ENCODE measurements around the gene POU2AF3. TPM values are rescaled to one million over a fixed set of nuclear protein-coding genes. Genes with fewer than 3 reads are reported as not detected.
"Not testable (repeated sequence)": the region's sequence is repeated elsewhere in the genome, so short reads cannot be mapped to it uniquely, and the experiment has no call there.

Gene POU2AF3
- polyA plus RNA-seq, 1 of the 3 experiments (the other 2 are of a cell fraction): 0.07 TPM

DNA sequence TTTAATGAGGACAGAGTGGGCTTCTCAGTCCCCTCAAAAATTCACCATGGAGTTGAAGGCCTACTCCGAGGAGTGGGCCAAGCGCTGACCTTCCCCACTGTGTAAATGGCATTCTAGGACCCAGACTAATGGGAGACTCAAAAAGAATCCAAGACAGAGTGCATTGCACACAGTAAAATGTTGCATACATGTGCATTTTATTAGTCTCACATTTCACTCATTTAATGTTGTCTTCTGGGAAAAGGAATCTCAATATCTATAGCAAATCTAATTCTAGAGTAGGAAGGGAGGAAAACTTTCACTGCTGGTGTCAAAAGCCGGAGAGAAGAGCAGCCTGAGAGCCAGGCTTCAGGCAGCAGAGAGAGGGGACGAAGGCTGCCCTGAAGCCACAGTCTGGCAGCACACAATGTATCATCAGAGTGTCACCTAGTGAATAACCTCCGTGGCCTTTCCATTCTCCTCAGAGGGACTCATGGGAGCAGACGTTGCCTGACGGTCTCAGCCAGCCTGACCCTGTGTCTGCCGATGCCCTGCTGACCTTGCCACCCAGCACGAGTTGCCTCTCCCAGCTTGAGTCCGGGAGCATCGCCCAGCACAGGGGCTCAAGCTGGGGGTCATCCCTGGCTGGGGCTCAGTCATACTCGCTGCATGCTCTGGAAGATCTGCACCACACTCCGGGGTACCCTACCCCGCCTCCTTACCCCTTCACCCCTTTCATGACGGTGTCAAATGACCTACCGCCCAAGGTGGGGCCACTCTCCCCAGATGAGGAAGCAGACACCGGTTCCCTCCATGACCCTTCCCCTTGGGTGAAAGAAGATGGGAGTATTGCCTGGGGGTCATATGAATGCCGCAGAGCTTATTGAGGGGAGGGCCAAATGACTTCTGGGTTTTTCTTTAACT lies 12.9 kb upstream of the POU2AF3 start:
- Histone ChIP-seq H3K27me3 (ENCODE audit: insufficient read depth) (no peaks in the 10 kb centered on the region), H3K9me2 (no peaks in the 10 kb centered on the region), H3K9ac (no peak overlapping the region), H3F3A (replicated peaks; ENCODE audit: insufficient read depth) (no peaks in the 10 kb centered on the region), H3K4me2 (no peak overlapping the region), H3K9me3 (no peaks in the 10 kb centered on the region), H3K79me2 (ENCODE audit: insufficient read depth) (no peaks in the 10 kb centered on the region), H2AFZ (ENCODE audit: low read depth) (no peak overlapping the region), H3K4me1 (ENCODE audit: control insufficient read depth in 1 of 2, insufficient read depth in 2 of 2, low read depth in 1 of 2, low read length in 1 of 2) (peaks cover 0 to 17% of the 10 kb centered on the region in 2 experiments; a peak in 1 of 4 replicates), H4K20me1 (ENCODE audit: insufficient read depth) (no peaks in the 10 kb centered on the region), H3K36me3 (replicated peaks in 1 of 2; ENCODE audit: control insufficient read depth in 1 of 2, insufficient read depth in 2 of 2, low read length in 1 of 2) (no peaks in the 10 kb centered on the region), H3K4me3 (ENCODE audit: low read depth in 2 of 2, low read length in 1 of 2) (no peak overlapping the region), H3K27ac (ENCODE audit: low read depth in 2 of 2, low read length in 1 of 2) (no peak overlapping the region)
- no peak for DNase-seq
- TF ChIP-seq, protein P1, sequence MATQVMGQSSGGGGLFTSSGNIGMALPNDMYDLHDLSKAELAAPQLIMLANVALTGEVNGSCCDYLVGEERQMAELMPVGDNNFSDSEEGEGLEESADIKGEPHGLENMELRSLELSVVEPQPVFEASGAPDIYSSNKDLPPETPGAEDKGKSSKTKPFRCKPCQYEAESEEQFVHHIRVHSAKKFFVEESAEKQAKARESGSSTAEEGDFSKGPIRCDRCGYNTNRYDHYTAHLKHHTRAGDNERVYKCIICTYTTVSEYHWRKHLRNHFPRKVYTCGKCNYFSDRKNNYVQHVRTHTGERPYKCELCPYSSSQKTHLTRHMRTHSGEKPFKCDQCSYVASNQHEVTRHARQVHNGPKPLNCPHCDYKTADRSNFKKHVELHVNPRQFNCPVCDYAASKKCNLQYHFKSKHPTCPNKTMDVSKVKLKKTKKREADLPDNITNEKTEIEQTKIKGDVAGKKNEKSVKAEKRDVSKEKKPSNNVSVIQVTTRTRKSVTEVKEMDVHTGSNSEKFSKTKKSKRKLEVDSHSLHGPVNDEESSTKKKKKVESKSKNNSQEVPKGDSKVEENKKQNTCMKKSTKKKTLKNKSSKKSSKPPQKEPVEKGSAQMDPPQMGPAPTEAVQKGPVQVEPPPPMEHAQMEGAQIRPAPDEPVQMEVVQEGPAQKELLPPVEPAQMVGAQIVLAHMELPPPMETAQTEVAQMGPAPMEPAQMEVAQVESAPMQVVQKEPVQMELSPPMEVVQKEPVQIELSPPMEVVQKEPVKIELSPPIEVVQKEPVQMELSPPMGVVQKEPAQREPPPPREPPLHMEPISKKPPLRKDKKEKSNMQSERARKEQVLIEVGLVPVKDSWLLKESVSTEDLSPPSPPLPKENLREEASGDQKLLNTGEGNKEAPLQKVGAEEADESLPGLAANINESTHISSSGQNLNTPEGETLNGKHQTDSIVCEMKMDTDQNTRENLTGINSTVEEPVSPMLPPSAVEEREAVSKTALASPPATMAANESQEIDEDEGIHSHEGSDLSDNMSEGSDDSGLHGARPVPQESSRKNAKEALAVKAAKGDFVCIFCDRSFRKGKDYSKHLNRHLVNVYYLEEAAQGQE (IDR thresholded peaks at IDR 0.05; ENCODE audit: low read depth, low read length): no peak
- no peak for TF ChIP-seq FOXM1 (IDR thresholded peaks at IDR 0.05; ENCODE audit: low read depth)
- ChIA-PET POLR2A (no interaction called here), CTCF (interaction anchor here (0.8 to 12.0 kb wide), 7 partner anchors 9 to 170 kb away, joined by 3 to 305 read pairs (median 47); partner anchors contain the start of gene POU2AF3)
- 77% methylated on average over 15 of the region's 18 CpGs for WGBS (ENCODE audit: low lambda C conversion rate)

DNA sequence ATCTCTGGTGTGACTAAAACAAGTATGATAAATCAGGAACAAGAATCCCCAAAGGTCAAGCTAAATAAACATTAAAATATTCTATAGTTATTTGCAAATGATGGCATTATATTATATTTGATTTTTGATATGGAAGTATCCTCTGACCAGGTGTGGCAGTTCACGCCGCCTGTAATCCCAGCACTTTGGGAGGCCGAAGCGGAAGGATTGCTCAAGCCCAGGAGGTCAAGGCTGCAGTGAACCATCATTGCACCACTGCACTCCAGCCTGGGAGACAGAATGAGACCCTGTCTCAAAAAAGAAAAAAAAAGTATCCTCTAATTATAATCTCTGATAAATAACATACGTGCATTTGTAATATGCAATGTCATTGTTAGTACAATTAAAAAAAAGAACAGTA lies 6.6 kb upstream of the POU2AF3 start:
- CTCF ChIA-PET: interaction anchor here (0.9 to 3.1 kb wide), 4 partner anchors 9 to 153 kb away, joined by 3 to 15 read pairs (median 7); no protein-coding TSS in a partner anchor
- TF ChIP-seq POLR2AphosphoS5 (IDR thresholded peaks at IDR 0.05; ENCODE audit: low read depth, low read length): no peak
- no peak for TF ChIP-seq MEF2A (IDR thresholded peaks at IDR 0.05; ENCODE audit: borderline replicate concordance, low read depth)
- TF ChIP-seq EZH2phosphoT487 (IDR thresholded peaks at IDR 0.05; ENCODE audit: borderline replicate concordance, low read depth): no peak
- TF ChIP-seq GABPA (IDR thresholded peaks at IDR 0.05; ENCODE audit: low read depth): no peak
- TF ChIP-seq TAF1 (IDR thresholded peaks at IDR 0.05; ENCODE audit: borderline replicate concordance, low read depth, low read length): no peak
- TF ChIP-seq TCF12 (IDR thresholded peaks at IDR 0.05): no peak
- TF ChIP-seq, protein P2, sequence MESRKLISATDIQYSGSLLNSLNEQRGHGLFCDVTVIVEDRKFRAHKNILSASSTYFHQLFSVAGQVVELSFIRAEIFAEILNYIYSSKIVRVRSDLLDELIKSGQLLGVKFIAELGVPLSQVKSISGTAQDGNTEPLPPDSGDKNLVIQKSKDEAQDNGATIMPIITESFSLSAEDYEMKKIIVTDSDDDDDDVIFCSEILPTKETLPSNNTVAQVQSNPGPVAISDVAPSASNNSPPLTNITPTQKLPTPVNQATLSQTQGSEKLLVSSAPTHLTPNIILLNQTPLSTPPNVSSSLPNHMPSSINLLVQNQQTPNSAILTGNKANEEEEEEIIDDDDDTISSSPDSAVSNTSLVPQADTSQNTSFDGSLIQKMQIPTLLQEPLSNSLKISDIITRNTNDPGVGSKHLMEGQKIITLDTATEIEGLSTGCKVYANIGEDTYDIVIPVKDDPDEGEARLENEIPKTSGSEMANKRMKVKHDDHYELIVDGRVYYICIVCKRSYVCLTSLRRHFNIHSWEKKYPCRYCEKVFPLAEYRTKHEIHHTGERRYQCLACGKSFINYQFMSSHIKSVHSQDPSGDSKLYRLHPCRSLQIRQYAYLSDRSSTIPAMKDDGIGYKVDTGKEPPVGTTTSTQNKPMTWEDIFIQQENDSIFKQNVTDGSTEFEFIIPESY (IDR thresholded peaks at IDR 0.05; ENCODE audit: borderline replicate concordance, low read depth): no peak
- no peak for TF ChIP-seq RFX5 (IDR thresholded peaks at IDR 0.05; ENCODE audit: low read length)
- no peaks in the 10 kb centered on the region for H3F3A ChIP-seq (replicated peaks; ENCODE audit: insufficient read depth)
- no peak for DNase-seq
- POLR2A ChIA-PET: no interaction called here
- H3K27ac ChIP-seq (ENCODE audit: low read depth in 2 of 2, low read length in 1 of 2): no peak overlapping the region
- H3K4me1 ChIP-seq (ENCODE audit: control insufficient read depth in 1 of 2, insufficient read depth in 2 of 2, low read depth in 1 of 2, low read length in 1 of 2): no peaks in the 10 kb centered on the region
- WGBS (ENCODE audit: low lambda C conversion rate): 92% methylated on average over 5 of the region's 5 CpGs
- no peaks in the 10 kb centered on the region for H3K27me3 ChIP-seq (ENCODE audit: insufficient read depth)
- H4K20me1 ChIP-seq (ENCODE audit: insufficient read depth): no peaks in the 10 kb centered on the region
- H3K9ac ChIP-seq: no peak overlapping the region
- no peak overlapping the region for H2AFZ ChIP-seq (ENCODE audit: low read depth)
- no peaks in the 10 kb centered on the region for H3K9me3 ChIP-seq
- H3K79me2 ChIP-seq (ENCODE audit: insufficient read depth): no peaks in the 10 kb centered on the region
- H3K4me3 ChIP-seq (ENCODE audit: low read depth in 2 of 2, low read length in 1 of 2): no peak overlapping the region
- H3K36me3 ChIP-seq (replicated peaks in 1 of 2; ENCODE audit: control insufficient read depth in 1 of 2, insufficient read depth in 2 of 2, low read length in 1 of 2): no peaks in the 10 kb centered on the region
- H3K9me2 ChIP-seq: no peaks in the 10 kb centered on the region
- H3K4me2 ChIP-seq: no peak overlapping the region

DNA sequence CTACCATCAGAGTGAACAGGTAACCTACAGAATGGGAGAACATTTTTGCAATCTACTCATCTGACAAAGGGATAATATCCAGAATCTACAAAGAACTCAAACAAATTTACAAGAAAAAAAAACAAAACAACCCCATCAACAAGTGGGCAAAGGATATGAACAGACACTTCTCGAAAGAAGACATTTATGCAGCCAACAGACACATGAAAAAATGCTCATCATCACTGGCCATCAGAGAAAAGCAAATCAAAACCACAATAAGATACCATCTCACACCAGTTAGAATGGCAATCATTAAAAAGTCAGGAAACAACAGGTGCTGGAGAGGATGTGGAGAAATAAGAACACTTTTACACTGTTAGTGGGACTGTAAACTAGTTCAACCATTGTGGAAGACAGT lies 5.9 kb upstream of the POU2AF3 start:
- H3K27ac ChIP-seq (ENCODE audit: low read depth in 2 of 2, low read length in 1 of 2); H3K4me3 ChIP-seq (ENCODE audit: low read depth in 2 of 2, low read length in 1 of 2); H3K27me3 ChIP-seq (ENCODE audit: insufficient read depth); H3K9me3 ChIP-seq; H3K36me3 ChIP-seq (replicated peaks in 1 of 2; ENCODE audit: control insufficient read depth in 1 of 2, insufficient read depth in 2 of 2, low read length in 1 of 2); H3K4me1 ChIP-seq (ENCODE audit: control insufficient read depth in 1 of 2, insufficient read depth in 2 of 2, low read depth in 1 of 2, low read length in 1 of 2); H3F3A ChIP-seq (replicated peaks; ENCODE audit: insufficient read depth); H2AFZ ChIP-seq (ENCODE audit: low read depth); POLR2A ChIA-PET; H3K4me2 ChIP-seq; DNase-seq; H3K79me2 ChIP-seq (ENCODE audit: insufficient read depth); H3K9me2 ChIP-seq; H4K20me1 ChIP-seq (ENCODE audit: insufficient read depth); H3K9ac ChIP-seq: not testable (repeated sequence)
- WGBS (ENCODE audit: low lambda C conversion rate): 46% methylated on average over 1 of the region's 1 CpG
- CTCF ChIA-PET: interaction anchor here (2.6 to 3.1 kb wide), 2 partner anchors 10 to 130 kb away, joined by 11 to 15 read pairs; no protein-coding TSS in a partner anchor

Measured in SK-N-SH (cell line).